Measurements from ENCODE around the gene MYADML2.
A peak's percentile ranks its signal among the peaks of the same experiment; 100 is the strongest.
"Not testable (repeated sequence)": the region's sequence is repeated elsewhere in the genome, so short reads cannot be mapped to it uniquely, and the experiment has no call there.

MYADML2 gene

GRCh38 chr17:81947189-81947588 lies at the start of gene MYADML2:
Gene MYADML2, minus strand, starts transcription at chr17:81947233. Its CDS starts 5,492 bp downstream, at chr17:81941741.
- no peak for DNase-seq (ENCODE audit: low spot score)

- DNase-seq (ENCODE audit: low spot score) = no peak
Measured at GRCh38 chr17:81996232-81996756, 49.3 kb upstream of the MYADML2 start.

- DNase-seq (ENCODE audit: low spot score) = no peak
Measured at GRCh38 chr17:81995463-81996231, 48.6 kb upstream of the MYADML2 start.

- no peak for DNase-seq (ENCODE audit: low spot score)
Measured at GRCh38 chr17:81994593-81995462, 47.8 kb upstream of the MYADML2 start.

GRCh38 chr17:81993729-81994592 lies 46.9 kb upstream of the MYADML2 start:
- no peak for DNase-seq (ENCODE audit: low spot score)

- no peak for DNase-seq (ENCODE audit: low spot score)
Measured at GRCh38 chr17:81992306-81993102, 45.5 kb upstream of the MYADML2 start.

GRCh38 chr17:81991684-81992305 lies 44.8 kb upstream of the MYADML2 start:
- peak; percentile 92 for DNase-seq (ENCODE audit: low spot score)

- DNase-seq (ENCODE audit: low spot score) = no peak
Measured at GRCh38 chr17:81990836-81991683, 44.0 kb upstream of the MYADML2 start.

- no peak for DNase-seq (ENCODE audit: low spot score)
Measured at GRCh38 chr17:81987161-81987770, 40.2 kb upstream of the MYADML2 start.

- no peak for DNase-seq (ENCODE audit: low spot score)
Measured at GRCh38 chr17:81986606-81987005, 39.6 kb upstream of the MYADML2 start.

- DNase-seq (ENCODE audit: low spot score) = no peak
Measured at GRCh38 chr17:81984773-81985410, 37.9 kb upstream of the MYADML2 start.

GRCh38 chr17:81983639-81984373 lies 36.8 kb upstream of the MYADML2 start:
- DNase-seq (ENCODE audit: low spot score) = no peak

GRCh38 chr17:81983011-81983638 lies 36.1 kb upstream of the MYADML2 start:
- no peak for DNase-seq (ENCODE audit: low spot score)

- not testable (repeated sequence) for DNase-seq (ENCODE audit: low spot score)
Measured at GRCh38 chr17:81981511-81981910, 34.5 kb upstream of the MYADML2 start.

GRCh38 chr17:81980707-81981343 lies 33.8 kb upstream of the MYADML2 start:
- DNase-seq (ENCODE audit: low spot score) = no peak

- no peak for DNase-seq (ENCODE audit: low spot score)
Measured at GRCh38 chr17:81980122-81980521, 33.1 kb upstream of the MYADML2 start.
